Frontal cortex (tissue), 4 donors: ENCODE results near the gene PCP4. TPM values are rescaled to one million over a fixed set of nuclear protein-coding genes. Genes with fewer than 3 reads are reported as not detected.
"Not testable (repeated sequence)": the region's sequence is repeated elsewhere in the genome, so short reads cannot be mapped to it uniquely, and the experiment has no call there.

Experiments used
- DNase-seq, 2 donors: peaks; one replicate each; pipeline ENCODE4 v3.0.0; 2012; ENCODE audit warnings: low spot score in 2 of 2
- FAIRE-seq: peaks from 2 replicates; lab custom pipeline; 2012; peaks lifted over from hg19 to GRCh38; lab: Jason Lieb, UNC
- total RNA-seq: library from RNA; depleted of rRNA; stranded (reverse); fragments of >200 nt; gene quantifications from one replicate; pipeline ENCODE4 v1.2.3, GENCODE V29; 2014
- donor health status: control.
- donor health status: control.
- donor health status: control.

PCP4 gene
- total RNA-seq, 1 donor from 2014 or later = 6.1 TPM

- DNase-seq = no peak
- no peak for FAIRE-seq
Observed at GRCh38 chr21:39860600-39860999, 6.6 kb upstream of the PCP4 start.

DNA sequence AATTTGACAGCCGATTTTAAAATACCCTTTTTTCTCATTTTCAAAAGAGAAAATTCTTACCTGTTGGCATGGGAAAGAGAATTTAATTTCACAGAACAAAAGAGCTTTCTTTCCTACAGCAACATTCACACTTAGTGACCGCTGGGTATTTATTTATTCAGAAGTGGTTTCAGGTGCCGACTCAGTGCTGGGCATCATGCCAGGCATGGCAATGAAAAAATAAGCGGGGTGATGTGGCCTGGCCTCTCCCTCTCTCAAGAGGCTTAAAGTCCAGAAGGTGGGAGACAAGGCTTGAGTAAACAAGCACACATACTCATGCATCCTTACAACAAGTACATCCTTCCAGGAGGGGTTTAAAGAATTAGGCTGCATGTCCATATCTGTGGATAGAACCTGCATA lies 4.1 kb upstream of the PCP4 start:
- FAIRE-seq (no peak), DNase-seq (no peak)

DNA sequence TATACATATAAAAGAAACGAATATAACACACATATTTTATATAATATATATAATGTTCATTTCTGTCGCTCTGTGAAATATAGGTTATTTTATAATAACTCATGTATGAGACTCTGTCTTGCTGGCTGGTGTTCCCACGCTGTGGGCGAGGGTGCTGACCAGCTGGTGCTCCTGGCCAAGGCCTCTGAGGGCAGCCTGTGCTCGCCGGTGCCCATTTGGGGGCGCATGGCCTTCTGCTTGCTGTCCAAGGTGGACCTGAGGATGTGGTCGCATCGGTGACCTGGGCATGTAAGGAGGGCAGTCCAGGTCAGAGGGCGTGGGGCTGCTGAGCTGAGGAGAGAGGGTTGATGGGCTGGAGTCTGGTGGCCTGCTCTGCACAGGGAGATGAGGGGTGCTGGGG lies 1.1 kb upstream of the PCP4 start:
- DNase-seq = no peak
- FAIRE-seq = no peak

DNA sequence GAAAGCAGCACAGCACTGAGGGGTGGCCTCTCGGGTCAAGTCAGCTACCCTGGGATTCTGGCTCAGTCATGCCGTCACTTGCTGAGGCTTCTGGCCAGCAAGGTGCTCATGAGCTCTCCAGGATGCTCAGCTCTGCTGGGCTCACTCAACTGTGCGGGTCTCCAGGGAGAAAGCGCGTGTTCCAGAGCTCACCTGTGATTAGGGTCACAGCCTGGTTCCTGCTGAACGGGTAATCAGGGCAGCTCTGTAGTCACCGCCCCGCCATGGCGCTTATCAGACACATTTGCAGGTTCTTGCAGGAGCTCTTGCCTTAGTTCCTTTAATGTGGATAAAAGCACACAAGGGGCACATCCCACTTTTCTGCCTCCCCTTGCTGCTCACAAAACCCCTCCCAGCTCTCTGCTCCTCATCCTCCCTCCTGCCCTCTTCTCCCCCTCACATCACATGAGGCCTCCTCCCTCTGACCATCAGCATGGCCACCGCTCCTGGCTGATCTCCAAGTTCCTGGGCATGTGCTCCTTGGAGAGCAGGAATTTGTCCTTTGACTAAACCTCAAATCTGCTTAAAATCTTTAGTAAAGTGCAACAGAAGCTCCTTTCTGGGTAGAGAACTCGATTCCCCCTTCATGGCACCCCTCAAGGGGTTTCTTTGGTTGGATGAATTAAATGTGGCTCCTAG lies 2.0 kb downstream of the PCP4 start:
- DNase-seq = no peak
- FAIRE-seq = no peak

DNA sequence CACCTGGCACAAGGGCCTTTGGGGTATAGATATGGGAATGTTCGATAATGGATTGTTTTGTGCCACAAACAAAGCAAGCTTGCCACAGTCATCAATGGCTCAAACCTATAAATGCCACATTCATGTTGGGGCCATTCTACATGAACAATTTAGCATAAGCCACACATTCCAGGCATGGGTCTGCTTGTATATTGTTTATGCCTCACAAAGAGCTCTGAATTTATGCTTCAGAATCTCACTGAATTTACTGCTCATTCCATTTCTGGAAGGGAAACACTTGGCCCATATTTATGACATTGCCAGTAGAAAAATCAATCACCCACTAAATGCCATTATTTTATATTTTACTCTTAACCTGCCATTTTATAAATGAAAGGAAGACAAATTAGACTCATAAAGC lies 6.4 kb downstream of the PCP4 start:
- FAIRE-seq (no peak), DNase-seq (no peak)

- DNase-seq (no peak), FAIRE-seq (no peak)
Observed at GRCh38 chr21:39874206-39874605, 7.0 kb downstream of the PCP4 start.

- DNase-seq (no peak), FAIRE-seq (no peak)
Observed at GRCh38 chr21:39874759-39875158, 7.5 kb downstream of the PCP4 start.

DNA sequence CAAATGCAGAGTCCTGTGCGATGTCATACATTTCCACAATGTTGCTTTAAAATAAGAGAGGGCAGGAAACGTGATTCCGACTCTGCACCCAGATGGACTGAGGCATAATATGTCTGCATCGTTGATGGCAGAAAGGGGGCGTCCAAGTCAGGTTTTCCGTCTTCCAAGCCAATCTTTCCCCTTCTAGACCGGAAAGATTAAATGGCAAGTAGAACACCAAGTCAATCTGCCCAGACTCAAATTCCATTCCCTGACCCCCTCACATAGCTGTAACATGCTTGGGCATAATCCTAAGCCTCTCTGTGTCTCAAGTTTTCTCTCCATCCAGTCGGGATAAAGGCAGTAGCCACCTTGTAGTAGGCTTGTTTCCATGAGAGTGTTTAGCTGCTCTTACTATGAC lies 14.4 kb downstream of the PCP4 start:
- FAIRE-seq (no peak), DNase-seq (no peak)

DNA sequence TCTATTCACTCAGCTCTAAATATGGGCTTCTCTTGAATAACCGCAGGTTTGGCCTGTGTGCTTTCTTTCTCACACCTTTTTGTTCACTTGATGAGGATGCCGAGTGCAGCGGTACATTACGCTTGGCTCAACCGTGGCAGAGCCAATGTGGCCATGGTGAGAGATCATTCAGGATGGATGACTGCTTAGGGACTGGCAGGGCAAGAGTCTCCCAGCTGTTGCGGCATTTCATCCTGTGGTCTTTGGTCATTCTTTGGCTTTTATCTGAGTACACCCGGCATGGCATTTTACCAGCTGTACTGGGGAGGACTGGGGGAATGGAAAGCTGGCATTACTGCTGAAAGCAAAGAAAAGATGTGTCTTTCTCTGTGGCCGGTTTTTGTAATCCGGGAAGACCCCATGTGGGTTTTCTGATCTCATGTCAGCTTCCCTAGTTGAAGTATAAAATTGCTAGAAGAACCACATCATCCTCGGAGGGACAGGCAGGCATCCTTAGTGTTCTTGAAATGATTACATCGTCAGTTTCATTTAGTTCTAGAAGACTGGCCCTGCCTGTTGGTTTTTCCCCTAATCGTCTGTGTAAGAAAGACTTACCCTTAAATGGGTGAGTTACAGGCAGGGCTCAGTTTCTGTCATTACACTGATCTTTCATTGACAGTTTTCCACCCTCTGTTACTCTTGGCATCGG lies 15.1 kb downstream of the PCP4 start:
- DNase-seq (no peak), FAIRE-seq (no peak)

DNA sequence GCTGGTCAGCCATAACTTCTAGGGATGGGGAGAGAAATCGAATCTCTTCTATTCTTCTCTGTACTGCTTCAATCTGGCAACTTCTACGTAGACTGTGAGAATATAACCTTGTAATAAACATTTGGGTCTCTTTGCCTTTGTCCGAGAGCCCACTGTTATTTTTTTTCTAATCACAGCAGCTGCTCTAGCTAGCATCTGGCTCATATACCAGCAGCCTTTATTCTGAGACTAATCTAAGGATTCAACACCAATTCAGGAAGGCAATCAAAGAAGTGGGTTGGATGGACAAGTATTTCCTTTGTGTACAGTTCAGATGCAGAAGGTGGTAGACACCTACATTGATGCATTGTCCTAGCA lies 15.6 kb downstream of the PCP4 start:
- DNase-seq (no peak), FAIRE-seq (no peak)

DNA sequence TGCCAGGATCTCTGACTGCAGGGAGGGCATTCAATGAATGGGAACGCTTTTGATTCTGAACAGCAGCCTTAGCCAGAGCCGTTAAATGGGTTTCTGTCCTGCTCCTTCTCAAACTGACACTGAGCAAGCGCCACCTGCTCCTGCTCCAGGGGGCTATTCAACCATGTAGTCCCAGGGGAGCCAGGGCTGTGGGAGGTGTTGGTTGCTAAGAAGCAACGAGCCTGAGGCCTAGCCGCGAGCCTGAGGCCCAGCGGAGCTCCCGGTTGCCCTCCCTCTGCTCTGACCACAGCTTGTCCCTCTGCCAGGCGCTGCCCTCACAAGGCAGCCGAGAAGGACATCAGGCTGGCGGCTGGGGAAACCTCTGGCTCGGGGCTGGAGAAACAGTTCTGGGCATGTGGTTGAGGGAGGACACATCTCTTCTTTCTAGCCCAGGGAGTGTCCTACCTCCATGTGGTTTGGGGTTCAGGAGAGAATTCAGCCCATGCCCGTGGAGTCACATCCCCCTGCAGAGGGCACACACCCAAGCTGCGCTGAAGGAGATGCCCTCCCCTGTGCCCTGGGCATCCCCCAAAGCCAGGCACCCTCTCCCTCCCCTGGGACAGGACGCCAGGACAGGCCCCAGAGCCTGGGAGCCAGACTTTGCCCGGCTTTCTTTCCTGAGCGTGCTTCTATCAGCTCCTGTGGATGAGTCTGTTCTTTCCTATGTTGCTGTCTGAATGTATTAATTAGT lies 18.0 kb downstream of the PCP4 start:
- FAIRE-seq (no peak), DNase-seq (no peak)

DNA sequence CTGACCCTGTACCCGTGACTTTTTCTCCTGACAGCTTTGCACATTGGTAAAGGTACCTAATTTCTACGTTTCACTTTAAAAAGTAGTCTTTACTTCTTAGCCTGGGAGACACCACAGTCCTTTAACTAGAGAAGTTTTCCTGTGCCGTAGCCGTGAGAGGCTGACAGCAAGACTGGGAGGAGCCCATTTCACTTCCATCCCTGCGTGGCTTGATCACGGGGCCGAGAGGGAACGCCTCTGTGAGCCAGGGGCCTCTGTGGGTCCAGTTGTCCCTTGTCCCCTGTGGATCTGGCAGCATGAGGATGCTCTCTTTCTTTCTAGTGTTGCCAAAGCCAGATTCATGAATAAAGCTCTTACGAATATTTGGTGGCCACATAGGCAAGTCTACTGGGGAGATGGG lies 21.6 kb downstream of the PCP4 start:
- DNase-seq (no peak), FAIRE-seq (no peak)

GRCh38 chr21:39891111-39891510 lies 23.9 kb downstream of the PCP4 start:
- no peak for FAIRE-seq
- no peak for DNase-seq

DNA sequence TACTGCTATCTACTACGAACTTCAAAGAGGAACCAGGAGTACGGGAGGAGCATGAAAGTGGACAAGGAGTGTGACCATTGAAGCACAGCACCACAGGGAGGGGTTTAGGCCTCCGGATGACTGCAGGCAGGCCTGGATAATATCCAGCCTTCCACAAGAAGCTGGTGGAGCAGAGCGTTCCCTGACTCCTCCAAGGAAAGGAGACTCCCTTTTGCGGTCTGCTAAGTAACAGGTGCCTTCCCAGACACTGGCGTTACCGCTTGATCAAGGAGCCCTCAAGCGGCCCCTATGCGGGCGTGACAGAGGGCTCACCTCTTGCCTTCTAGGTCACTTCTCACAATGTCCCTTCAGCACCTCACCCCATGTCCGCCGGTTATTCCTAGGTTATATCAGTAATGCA lies 24.6 kb downstream of the PCP4 start:
- FAIRE-seq, DNase-seq: not testable (repeated sequence)

GRCh38 chr21:39900491-39900890 lies 33.3 kb downstream of the PCP4 start:
- FAIRE-seq (no peak), DNase-seq (no peak)

- FAIRE-seq (no peak), DNase-seq (no peak)
Observed at GRCh38 chr21:39900911-39901310, 33.7 kb downstream of the PCP4 start.

DNA sequence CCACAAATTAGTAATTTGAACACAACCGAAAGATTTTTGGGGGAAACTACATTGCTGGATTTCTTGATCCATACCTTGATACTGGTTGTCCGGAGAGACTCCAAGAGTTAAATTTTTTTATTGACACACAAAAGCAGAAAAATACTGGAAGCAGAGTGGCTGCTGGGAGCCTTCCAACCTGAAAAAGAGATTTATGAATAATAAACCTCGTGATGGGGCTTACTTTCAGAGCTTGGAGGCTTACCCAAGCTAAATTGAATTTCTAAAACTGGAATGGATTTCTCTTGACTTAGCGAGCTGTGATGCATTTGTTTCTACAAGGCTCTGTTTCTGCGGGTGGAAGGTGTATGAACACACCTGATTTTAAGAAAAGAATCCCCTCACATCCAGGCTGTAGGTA lies 35.7 kb downstream of the PCP4 start:
- DNase-seq = no peak

DNA sequence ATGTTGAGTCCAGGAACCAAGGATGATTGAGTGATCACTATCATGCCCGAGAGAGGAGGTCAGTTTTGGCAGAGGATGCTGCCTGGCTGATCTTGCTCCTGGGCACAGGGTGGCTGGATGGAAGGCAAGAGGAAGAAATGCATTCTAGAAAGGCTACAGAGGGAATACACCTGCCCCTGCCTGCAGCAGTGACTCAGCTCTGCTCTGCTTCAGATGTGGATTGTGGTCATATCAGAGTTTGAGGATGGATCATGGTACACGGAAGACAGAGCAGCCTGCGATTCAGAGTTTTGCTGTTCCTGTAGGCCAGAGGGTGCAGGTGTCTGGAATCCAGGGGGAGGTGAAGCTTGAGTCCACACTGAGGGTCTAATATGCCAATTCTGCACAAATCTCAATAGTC lies 37.2 kb downstream of the PCP4 start:
- FAIRE-seq (no peak), DNase-seq (no peak)

More for the DNA sequence above, 35.7 kb downstream of the PCP4 start:
- FAIRE-seq = no peak

DNA sequence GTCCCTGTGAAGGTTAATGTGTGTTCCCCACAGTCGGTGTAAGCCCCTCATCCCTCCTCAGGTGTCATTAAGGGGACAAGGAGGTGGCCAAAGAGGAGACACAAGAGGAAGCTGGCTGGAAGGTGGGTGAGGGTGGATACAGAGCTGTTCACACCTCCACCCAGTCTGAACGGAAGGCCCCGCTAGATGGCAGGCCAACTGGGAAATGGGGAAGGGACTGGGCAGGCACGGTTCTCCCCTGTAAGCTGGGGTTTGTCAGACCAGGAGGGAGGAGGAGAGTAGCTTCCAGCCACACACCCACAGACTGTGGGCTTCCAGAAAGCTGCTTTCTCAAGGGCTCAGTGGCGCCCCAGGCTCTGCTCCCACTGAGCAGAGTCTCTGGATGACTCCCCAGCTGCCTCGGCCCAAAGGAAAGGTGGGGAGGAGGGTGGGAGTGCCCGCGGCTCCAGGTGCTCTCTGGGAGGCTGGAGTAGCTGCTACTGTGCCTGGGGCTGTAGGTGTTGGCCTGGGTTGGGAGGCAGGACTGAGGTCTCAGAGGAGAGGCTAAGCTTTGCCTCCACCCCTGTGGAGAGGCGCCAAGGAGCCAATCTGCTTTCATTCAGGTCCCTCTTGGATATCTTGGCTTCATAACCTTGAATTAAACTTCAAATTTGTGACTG lies 41.2 kb downstream of the PCP4 start:
- no peak for DNase-seq
- no peak for FAIRE-seq

DNA sequence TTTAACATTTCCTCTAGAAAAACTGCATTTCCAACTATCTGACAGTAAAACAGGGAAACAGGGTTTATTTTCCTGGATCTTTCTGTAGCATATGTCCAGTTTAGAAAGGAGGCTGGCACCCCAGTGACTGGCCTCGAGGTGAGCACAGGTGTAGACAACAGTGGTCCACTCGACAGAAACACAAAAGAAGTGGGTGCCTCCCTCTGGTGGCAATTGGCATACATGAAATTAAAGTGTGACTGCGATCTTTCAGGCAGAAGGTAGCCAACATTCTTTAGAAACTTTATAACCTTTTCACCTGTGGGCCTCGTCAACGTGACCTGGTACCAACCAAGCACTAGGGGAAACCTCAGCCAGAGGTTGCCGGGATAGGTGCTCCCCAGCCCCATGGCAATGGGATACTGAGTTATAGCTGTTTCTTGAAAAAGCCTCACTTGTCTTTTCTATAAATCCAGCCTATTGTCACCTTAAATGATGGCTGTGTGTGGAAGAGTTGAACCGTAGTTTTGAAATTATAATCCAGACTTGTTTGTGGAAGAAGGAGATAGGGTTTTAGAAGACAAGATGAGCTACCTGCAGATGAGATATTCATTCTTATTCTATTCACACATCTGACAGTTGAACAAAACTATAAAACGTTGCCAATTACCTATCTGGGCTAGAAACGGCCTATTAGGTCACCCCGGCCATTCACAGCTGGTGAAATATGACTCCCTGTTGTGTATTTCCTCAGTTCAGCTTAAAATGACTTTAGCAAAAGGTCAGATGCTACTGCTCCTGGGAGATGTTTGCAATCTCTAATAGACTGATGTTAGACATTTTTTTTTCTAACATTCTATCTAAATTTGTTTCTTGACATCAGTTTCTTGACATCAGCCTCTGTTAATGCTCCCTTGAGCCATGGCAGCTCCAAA lies 44.3 kb downstream of the PCP4 start:
- DNase-seq (no peak), FAIRE-seq (no peak)
